RWPE1 (cell line): ENCODE measurements around the gene GYG2.
A peak's percentile ranks its signal among the peaks of the same experiment; 100 is the strongest.

ENCODE experiments used
- CTCF ChIA-PET: fragments of 350-600 bp; sonication (Branson Sonifier 250); formaldehyde crosslinking; extraction: SDS; loops from one replicate; lab custom pipeline; 2021; lab: Yijun Ruan, JAX
- POLR2A ChIA-PET: fragments of 400-600 bp; formaldehyde crosslinking; extraction: SDS; loops from one replicate; lab custom pipeline; 2020; ENCODE audit warnings: antibody characterized with exemption; ENCODE audit not compliant: low non-redundant PET; lab: Yijun Ruan, JAX
- DNase-seq: peaks from one replicate; pipeline ENCODE4 v3.0.0; 2012; ENCODE audit warnings: low spot score
- H3K27ac ChIP-seq: fragments of 450-650 bp; 2 replicates; pipeline ENCODE4 v1.5.1; 2017
- TF ChIP-seq, protein P1 (sequence below): fragments of 450-650 bp; conservative IDR thresholded peaks from 2 replicates; pipeline ENCODE4 v1.5.1; 2017; ENCODE audit warnings: low read depth, mild to moderate bottlenecking

The GYG2 gene

DNA sequence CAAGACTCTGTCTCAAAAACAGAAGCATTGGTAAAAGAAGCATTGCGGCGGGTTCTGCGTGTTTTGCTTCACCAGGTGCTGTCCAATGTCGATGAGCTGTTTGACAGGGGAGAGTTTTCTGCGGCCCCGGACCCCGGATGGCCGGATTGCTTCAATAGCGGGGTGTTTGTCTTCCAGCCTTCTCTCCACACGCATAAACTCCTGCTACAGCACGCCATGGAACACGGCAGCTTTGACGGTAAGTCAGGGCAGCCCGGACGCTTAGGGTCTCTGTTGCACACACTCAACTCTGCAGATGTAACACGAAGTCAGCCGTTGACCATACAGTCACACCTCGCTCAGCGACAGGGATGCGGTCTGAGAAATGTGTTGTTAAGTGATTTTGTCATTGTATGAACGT is 26.2 kb downstream of the GYG2 start:
- DNase-seq = no peak
- CTCF ChIA-PET = no interaction called here
- POLR2A ChIA-PET = no interaction called here
- H3K27ac ChIP-seq = no peak overlapping the region
- TF ChIP-seq, protein P1, sequence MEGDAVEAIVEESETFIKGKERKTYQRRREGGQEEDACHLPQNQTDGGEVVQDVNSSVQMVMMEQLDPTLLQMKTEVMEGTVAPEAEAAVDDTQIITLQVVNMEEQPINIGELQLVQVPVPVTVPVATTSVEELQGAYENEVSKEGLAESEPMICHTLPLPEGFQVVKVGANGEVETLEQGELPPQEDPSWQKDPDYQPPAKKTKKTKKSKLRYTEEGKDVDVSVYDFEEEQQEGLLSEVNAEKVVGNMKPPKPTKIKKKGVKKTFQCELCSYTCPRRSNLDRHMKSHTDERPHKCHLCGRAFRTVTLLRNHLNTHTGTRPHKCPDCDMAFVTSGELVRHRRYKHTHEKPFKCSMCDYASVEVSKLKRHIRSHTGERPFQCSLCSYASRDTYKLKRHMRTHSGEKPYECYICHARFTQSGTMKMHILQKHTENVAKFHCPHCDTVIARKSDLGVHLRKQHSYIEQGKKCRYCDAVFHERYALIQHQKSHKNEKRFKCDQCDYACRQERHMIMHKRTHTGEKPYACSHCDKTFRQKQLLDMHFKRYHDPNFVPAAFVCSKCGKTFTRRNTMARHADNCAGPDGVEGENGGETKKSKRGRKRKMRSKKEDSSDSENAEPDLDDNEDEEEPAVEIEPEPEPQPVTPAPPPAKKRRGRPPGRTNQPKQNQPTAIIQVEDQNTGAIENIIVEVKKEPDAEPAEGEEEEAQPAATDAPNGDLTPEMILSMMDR = no peak

DNA sequence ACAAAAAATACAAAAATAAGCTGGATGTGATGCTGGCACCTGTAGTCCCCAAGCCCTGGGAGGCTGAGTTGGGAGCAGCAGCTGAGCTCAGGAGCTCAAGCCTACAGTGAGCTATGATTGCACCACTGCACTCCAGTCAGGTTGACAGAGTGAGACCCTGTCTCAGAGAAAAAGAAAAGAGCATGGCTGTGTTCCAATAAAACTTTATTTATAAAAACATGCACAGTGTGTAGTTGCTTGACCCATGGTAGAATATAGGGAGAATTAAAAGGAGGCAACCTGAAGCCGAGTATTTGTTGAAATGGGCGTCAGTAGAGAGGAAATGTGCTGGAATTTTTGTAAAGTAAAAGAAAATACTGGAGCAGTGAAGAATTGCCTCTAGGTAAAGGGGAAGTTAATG is 27.0 kb downstream of the GYG2 start:
- CTCF ChIA-PET = no interaction called here
- DNase-seq = no peak
- H3K27ac ChIP-seq = no peak overlapping the region
- POLR2A ChIA-PET = no interaction called here
- TF ChIP-seq, protein P1 = no peak

DNA sequence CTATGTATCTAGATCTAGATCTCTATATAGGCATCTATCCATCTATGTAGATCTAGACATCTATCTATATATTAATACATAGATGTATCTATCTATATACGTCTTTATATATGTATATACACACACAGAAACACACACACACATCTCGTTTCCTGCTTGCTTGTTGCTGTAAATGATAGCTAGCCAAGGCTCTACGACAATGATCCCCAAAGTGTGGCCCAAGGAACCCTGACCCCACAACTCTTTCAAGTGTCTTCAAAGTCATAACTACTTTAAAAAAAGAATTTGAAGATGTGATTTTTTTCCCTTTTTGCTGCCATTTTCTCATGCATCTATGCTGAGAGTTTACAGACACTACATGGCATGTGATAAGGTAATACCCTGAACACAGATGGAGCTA is 28.8 kb downstream of the GYG2 start:
- TF ChIP-seq, protein P1 = no peak
- ChIA-PET CTCF (interaction anchor here (0.6 kb wide), 1 partner anchor 91 kb away, joined by 3 read pairs; no protein-coding TSS in a partner anchor), POLR2A (no interaction called here)
- no peak overlapping the region for H3K27ac ChIP-seq
- DNase-seq = no peak

DNA sequence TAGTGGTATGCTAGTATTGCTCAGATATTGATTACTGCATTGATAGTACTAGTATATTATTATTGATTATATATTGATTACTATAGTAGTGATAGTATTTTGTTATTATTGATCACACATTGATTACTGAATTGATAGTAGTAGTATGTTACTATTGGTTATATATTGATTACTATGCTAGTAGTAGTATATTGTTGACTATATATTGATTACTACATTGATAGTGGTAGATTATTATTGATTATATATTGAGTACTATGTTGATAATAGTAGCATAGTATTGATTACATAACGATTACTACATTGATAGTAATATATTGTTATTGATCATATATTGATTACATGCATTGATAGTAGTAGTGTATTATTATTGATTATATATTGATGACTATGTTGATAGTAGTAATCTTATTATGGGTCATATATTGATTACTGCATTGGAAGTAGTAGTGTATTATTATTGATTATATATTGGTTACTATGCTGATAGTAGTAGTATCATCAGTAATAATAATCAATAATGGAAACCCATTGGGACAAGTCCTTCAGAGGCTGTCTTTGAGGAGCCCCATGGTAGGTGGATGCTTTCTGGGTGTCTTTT is 30.6 kb downstream of the GYG2 start:
- no peak for DNase-seq
- POLR2A ChIA-PET = no interaction called here
- CTCF ChIA-PET = no interaction called here
- TF ChIP-seq, protein P1 = no peak
- no peak overlapping the region for H3K27ac ChIP-seq

DNA sequence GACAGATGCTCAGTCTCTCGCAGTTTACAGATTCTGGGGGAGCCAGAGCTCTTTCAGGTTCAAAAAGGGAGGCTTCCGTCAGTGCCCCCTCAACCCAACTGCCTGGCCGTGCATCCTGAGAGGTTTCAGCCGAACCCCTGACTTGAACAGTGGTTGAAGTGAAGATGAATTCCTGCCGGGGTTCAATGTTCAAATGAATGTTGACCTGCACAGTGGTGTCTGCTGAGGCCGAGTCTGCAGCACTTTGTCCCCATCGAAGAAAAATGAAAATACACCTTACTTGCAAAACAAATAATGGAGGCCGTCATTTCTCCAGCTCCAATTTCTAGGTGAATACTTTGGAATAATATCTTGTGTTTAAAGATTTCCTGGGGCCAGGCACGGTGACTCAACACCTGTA is 33.7 kb downstream of the GYG2 start:
- TF ChIP-seq, protein P1 = no peak
- no peak for DNase-seq
- no peak overlapping the region for H3K27ac ChIP-seq
- POLR2A ChIA-PET = no interaction called here
- CTCF ChIA-PET = no interaction called here

DNA sequence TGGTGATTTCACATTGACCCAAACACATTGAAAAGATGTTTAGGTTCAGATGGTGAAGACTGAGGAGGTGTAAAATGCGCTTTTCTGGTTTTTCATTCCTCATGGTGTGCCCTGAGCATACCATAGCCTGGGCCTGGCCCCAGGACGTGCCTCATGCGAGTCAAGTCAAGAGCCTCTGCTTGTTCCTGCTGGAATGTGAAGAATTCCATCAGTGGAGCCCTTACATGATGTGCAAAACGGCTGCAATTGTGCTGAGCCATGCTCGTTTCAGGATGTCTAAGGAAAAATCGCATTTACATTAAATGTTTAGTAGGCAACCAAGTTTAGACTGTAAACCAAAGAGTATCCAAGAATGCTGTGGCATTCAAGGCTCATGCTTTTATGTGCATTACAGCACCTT is 34.9 kb downstream of the GYG2 start:
- ChIA-PET POLR2A (no interaction called here), CTCF (no interaction called here)

More for the DNA sequence above, 34.9 kb downstream of the GYG2 start:
- TF ChIP-seq, protein P1 = no peak
- DNase-seq = peak; percentile 4
- no peak overlapping the region for H3K27ac ChIP-seq
